GM19239 (cell line): Measurements from ENCODE around the gene ADGRL3.
"Not testable (repeated sequence)": the region's sequence is repeated elsewhere in the genome, so short reads cannot be mapped to it uniquely, and the experiment has no call there.

Experiments
- DNase-seq: peaks from one replicate; pipeline ENCODE4 v3.0.0; 2011; ENCODE audit warnings: low spot score; ENCODE audit not compliant: insufficient read length
- FAIRE-seq: peaks from 2 replicates; lab custom pipeline; 2011; peaks lifted over from hg19 to GRCh38; lab: Jason Lieb, UNC

ADGRL3 gene

DNA sequence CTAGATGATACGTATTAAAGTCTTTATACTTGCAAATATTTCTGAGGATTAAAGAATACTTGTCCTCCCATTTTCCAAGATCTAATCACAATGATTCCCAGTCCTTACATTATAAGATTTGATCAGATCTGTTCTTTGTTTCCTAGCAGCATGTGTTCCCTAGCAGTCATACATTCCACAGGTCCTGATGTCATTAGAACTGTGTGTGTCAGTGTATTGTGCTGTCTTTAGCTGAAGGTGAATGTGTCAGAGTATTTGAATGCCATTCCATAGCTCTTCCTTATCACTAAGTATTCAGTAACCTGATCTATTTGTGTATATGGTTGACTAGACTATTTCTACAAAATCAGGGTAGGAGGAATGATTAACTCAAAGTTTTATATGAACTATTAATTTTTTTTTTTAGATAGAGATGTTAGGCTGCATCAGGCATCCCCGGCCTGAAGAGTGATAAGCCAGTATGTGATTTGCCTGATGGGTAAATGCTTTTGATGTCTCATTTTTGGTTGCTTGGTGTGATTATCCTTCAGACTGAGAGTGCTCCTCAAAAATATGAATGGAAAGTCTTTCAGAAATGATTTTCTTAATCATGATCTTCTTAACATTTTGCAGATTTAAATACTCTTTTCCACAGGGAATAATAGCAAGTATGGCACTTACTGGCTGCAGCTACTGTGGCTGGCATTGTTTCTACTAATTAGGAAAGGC is 4.4 kb downstream of the ADGRL3 start:
- FAIRE-seq (no peak), DNase-seq (no peak)

DNA sequence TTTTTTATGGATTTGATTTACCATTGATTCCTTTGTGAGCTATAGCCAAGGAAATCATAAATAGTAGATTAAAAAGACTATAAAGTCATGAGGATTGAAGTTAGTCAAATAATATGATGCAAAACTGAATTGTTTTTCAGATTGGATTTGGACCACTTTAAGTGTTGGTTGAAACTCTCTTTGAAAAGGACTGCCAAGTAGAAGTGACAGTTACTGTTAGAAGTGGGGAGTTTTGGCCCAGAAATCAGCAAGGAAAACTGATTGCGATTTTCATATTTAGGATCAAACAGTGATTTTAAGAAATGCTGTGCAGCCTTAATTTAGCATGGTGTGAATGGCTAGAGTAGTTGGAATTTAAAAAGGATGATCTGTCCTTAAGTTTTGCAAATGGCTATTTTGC is 4.9 kb downstream of the ADGRL3 start:
- no peak for DNase-seq
- FAIRE-seq, result no peak

DNA sequence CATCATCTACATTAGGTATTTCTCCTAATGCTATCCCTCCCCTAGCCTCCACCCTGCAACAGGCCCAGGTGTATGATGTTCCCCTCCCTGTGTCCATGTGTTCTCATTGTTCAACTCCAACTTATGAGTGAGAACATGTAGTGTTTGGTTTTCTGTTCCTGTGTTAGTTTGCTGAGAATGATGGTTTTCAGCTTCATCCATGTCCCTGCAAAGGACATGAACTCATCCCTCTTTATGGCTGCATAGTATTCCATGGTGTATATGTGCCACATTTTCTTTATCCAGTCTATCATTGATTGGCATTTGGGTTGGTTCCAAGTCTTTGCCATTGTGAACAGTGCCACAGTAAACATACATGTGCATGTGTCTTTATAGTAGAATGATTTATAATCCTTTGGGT is 7.0 kb downstream of the ADGRL3 start:
- not testable (repeated sequence) for FAIRE-seq, DNase-seq

DNA sequence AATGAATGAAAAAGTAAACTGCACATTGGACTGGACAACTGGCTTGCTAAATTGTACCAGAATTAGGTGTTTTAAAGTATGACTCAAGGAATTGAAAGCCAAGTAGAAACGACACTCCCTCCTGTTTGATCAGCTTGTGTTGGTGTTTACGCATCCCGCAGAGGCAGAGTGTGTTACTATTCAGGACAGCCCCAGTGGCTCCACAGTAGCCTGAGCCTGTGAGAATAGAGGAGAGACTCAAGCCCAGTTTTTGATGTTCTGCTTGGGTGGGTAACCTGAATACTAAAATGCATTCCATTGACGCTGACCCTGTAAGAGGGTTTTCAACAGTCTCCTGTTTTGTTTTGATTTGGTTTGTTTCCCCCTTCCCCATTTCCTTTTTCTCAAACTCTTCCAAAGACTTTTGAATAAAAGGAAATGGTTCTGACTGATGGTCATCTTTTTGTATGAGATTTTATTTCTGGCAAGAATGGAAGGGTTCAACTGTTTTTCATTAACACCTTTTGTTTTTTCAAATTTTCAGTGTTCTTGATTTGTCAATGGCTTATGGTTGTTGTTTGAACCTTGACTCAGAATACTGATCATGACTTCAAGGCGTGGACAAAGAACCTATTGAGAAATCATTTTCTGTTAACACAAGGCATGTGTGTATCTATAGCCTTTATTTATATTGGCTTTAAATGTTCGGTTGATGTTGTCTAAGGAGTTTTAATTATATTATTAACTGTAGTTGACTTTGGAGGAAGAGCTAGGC is 10.2 kb downstream of the ADGRL3 start:
- DNase-seq, result no peak
- no peak for FAIRE-seq

DNA sequence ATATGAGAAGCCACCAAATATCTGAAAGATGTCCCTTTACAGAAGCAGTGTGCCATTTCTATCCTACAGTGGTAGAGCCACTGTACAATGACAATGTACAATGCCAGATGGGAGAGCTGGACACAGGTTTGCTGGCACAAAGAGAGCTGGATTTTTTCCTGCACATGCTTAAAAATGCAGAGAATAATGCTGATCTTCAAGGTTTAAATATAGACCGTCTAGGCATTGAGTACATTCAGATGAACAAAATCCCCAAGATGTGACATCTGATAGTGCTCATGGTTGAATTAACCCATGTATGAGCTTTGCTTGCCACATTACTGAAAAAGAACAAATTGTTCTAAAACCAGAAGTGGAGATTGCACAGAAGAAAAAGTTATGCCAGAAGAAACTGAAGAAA is 11.7 kb downstream of the ADGRL3 start:
- FAIRE-seq (no peak), DNase-seq (no peak)

DNA sequence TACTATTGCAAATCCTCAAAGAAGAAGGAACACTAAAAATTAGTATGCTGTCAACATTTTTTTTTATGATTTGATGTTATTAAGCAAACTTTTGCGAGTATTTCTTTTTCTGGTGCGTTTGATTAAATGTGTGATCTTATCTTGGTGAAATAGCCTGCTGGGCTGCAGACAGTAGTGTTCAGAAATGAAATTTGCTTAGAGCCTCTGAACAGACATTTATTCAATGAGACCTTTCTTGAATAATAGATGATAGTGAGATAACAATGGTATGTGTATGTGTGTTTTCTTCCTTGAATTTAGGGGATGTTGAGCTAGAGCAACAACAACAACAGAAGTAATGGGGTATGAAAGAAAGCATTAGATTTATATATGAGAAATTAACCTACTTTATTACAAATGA is 12.7 kb downstream of the ADGRL3 start:
- DNase-seq (no peak), FAIRE-seq (no peak)

DNA sequence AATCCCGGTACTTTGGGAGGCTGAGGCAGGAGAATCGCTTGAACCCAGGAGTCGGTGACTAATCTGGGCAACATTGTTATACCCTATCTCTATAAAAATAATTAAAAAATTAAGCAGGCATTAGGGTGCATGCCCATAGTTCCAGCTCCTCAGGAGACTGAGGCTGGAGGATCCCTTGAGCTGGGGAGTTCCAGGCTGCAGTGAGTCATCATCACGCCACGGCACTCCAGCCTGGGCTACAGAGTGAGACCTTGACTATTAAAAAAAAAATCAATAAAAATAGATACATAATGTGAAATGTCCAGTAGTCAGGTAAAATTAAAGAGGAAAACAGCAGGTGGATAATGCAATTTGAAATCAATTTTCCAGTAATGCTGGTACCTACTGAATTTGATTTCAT is 14.6 kb downstream of the ADGRL3 start:
- DNase-seq, result no peak
- no peak for FAIRE-seq

DNA sequence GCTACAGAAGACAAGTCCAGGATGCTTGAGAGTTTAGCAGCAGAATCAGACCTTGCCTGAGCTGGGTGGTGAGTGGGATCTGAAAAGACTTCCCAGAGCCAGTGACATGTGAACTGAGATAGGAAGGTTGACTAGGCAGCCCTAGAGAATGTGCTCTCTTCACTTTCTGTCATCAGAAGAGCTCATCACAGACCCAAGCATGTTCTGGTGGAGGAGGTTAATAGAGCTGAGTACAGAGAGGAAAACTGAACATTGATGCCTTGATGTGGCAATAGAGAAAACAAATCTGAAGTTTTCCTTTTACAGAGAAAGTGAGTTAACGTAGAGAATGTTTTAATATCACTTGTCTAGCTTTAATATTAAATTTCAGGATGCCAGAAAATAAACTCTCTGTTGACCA is 17.1 kb downstream of the ADGRL3 start:
- FAIRE-seq (no peak), DNase-seq (no peak)

DNA sequence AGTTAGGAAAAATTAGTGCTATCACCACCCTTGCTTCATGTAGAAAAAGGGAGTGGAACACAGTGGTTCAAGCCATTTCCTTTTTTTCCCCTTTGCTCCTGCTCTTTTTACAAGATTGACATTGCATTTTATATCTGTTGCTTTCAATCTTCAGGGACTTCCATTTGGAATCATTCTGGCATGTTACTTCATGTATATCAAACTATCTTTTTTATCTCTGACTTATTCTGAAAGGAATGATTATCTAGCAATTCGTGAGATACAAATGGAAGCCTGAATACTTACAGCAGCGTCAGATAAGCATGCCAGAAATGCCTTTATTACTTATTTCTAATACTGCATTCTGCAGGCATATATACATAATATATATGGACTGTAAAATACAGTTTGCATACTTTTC is 20.4 kb downstream of the ADGRL3 start:
- FAIRE-seq, result no peak
- no peak for DNase-seq

DNA sequence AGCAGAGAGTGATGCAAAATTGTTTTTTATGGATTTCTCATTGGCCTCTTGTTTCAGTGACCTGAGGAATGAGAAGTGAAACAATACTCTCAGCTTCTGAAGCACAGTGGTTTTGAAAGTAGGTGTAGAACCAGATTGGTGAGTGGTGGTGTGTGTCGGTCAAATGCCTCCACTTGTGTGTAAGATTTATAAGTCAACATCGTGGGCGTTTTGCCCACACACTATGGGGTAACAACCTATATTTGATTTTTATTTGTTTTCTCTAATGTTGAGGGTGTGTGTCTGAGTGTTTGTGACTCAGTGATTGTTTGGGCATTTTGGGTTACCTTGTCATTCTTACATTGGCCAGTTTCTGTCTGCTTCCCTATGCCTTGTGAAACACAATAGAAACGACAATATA is 23.3 kb downstream of the ADGRL3 start:
- FAIRE-seq (no peak), DNase-seq (no peak)

DNA sequence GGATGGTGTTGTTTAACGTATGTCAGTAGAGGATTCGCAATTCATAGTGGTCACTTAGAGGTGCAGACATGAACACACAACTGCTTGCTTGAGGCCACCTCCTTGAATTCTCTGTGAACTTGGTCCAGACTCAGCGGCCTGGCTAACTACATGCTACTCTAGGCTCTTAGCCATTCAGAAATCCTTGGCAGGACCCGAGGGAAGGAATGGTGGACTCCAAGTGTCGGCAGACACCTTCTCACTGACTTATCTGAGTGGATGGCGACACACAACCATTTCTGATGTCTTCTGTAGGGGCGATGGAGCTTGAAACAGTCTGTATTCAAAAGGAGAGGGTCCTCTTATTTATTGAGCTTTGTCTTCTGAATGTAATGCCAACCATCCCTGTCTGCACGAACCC is 24.4 kb downstream of the ADGRL3 start:
- FAIRE-seq (no peak), DNase-seq (no peak)

DNA sequence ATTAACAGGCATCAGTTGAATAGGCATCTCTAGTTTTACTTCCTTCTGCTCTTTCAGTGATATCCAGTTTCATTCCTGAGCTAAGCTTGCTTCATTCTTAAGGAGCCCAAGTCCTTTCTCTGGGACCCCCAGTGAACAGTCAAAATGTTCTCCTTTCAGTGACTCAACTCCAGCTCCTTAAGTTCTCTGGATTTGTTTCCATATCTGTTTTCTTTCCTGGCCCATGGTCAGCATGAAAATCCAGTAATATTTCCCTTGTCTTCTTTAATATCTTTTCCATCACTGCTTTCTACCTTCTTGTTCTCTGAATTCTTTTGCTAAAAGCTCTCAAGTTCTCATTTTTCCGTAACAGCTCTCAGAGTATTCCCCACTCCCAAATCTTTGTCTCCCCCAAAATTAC is 25.5 kb downstream of the ADGRL3 start:
- no peak for DNase-seq
- no peak for FAIRE-seq

DNA sequence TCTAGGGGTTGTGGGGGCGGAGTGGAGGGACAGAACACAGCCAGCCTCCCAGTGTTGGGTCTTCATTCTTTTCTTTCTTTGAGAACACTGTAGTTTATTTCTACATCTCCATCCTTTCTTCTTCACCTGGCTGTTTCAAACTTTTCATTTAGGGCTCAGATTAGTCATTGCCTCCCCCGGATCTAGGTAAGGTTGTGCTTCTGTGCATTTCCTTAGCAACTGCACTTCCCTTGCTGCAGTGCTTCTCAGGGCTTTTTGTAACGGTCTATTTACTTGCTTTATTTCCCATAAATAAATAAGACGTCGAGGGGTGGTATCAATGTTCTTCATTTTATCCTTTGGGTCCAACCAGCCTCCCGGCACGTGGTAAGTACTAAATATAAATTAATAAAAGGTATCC is 31.3 kb downstream of the ADGRL3 start:
- DNase-seq, result no peak
- FAIRE-seq, result no peak

DNA sequence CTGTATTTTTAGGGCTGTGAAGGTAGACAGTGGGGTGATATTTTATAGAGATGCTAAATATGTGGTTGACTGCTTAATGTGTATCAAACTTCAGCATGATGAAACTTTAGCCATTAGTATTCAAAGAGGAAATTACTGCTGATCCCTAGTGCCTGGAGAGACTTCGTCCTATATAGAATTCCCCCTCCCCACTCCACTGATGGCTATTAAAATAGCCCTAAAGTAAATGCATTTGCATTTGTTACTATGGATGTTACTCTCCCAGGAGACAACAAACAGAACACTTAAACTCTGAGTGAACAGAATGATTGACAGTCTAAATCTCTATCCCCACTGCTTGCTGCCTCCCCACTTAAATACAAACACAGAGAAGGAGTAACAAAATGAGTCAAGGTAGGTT is 39.1 kb downstream of the ADGRL3 start:
- DNase-seq, result no peak
- FAIRE-seq, result no peak

DNA sequence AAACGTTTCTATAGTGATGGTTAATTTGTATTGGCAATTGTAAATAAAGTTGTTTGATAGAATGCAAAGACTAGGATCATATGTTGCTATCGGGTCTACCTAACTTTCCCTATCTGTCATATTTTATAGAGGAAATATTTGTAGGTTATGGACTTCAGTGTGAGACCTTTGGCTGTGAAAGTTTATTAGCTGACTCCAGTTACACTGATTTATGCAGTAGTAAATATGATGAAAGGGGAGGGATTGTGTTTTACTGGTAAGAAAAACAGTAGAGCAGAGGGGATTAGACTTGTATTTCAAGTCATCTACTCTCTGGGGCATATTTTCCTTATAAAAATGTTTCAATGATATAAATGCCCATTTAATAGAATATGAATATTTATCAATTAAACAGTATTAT is 43.8 kb downstream of the ADGRL3 start:
- FAIRE-seq (no peak), DNase-seq (no peak)

DNA sequence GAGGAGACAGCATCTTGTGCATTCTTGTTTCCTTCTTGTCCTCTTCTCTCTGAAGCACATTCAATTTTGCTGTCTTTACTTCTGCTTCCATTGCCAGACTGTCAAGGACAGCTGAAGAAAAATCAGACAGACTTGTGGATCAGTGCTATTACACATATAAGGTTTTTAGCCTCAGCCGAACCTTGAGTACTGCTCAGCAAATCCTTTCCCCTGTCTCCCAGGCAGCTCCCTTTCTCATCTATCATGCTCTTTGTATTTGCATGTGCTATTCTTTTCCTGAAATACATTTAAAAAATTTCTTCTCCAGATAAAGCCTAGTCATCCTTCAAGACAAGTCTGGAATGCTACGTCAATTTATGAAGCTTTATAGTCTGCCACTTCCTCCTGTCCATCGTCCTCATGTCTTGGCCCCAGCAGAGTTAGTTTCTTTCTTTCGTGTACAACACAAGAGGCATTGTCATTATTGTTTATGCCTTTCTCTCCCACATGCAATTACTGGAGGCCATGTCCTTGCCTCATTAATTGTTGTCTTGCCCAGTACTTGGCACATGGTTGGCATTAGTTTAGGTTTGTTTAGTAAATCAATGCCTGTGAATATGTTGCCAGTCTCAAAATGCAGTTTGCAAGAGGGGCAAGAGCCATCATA is 45.1 kb downstream of the ADGRL3 start:
- FAIRE-seq, result no peak
- DNase-seq, result no peak

DNA sequence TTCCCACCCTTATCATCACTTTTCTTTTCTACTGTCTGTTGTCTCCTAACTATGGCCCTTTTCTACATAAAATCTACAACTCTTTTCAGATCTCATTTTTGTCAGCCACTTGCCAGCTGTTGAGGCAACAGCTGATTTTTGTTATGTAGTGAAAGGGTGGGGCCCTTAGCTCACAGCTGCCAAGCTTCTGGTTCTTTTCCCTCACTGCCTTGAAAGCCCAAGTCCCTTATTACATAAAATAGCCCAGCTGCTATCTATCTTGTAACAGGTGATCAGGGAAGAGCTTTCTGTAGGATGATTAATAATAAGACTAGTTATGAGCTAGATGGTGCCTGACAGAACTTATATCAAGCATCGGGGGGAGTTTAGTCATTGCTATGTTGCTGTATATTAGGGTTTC is 45.9 kb downstream of the ADGRL3 start:
- DNase-seq (no peak), FAIRE-seq (no peak)

DNA sequence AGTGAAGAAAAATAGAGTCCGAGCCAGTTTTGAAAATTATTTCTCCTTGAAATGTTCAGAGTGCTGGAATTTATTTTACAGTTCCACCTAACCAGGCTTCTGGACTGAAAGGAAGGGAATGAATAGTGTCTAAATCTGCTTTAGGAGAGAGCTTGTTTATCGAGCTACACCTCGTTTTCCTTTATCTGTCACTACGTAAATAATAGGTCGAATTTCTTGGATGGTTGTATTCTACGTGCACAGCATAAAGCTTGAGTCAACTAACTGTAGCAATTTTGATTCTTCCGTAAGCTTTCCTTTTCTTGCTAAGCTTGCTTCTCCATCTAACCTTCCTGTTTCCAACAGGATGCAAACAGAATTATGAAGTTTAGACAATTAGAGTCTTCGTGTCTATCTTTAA is 48.6 kb downstream of the ADGRL3 start:
- DNase-seq (no peak), FAIRE-seq (no peak)

DNA sequence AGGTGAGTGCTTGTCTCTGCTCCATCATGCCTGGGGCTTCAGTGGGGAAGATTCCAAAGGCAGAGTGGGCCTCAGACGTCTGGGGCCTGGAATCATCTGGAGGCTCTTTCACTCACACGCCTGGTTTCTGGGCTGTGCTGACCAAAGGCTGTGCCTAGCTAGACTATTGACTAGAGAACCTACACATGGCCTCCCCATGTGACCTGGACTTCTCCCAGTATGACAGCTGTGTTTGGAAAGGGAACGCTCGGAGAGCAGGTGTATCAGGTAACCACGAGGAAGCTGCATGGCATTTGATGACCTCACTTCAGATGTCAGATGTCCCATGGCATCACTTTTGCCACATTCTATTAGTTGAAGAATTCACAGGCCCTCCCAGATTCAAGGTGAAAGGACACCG is 51.0 kb downstream of the ADGRL3 start:
- FAIRE-seq, result no peak
- no peak for DNase-seq

DNA sequence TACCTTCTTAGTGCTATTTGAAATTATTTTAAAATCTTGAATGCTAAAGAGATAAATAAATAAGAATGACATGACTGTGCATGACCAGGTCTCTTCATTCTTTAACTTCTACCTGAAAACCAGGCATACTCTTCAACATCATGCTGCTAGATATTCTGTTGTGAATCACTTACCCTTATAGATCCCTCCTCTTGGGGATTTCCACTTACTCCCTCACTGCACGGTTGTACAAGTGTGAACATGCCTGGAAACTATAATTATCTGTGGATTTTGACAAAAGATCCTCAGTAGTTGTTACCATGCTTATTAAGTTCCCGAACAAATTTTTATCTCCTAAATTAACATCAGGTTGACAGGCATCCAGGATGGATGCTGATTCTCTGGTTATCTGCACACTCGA is 54.3 kb downstream of the ADGRL3 start:
- DNase-seq (no peak), FAIRE-seq (no peak)

DNA sequence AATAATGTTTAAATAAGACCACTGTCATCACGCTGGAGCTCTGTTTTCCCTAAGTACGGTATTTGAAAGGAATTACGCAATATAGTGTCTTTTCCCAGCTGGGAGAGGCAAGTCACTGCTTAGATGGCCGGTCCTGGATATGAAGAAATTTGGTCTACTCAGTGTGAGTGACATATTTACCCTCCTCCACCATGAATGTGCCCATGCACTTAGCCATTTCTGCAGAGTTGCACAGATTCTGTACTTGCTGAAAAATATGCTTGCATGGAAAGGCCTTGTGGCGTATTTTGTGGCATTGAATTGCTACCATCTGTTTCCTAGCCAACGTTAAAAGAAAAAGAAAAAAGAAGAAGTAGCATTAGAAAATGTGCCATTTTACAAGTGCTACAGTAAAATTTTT is 73.1 kb downstream of the ADGRL3 start:
- FAIRE-seq (no peak), DNase-seq (no peak)

DNA sequence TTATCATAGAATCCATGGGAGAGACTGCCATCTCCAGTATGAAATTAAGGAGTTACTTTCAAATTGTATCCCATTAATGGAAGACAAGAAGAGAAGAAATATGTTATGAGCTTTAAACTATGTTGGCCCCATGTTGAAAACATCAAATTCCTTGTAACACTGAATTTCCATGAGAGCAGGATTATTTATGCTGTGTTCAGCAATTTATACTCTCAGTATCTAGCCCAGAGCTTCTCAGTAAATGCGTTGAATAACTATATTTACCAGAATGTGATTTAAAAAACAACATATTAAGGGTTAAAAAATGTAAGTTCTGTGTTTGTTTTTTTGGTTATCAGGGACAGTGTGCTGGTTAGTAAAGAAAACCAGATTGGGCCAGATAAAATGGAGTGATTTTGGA is 74.2 kb downstream of the ADGRL3 start:
- FAIRE-seq, result no peak
- no peak for DNase-seq
